ENCODE data around the gene EEF1B2. TPM values are rescaled to one million over a fixed set of nuclear protein-coding genes. Genes with fewer than 3 reads are reported as not detected.

Gene EEF1B2
- total and polyA plus RNA-seq, 2 of the 8 experiments (the other 6 are each of a cell fraction or from before 2014, with no cell fraction given) = 504 to 679 TPM

DNA sequence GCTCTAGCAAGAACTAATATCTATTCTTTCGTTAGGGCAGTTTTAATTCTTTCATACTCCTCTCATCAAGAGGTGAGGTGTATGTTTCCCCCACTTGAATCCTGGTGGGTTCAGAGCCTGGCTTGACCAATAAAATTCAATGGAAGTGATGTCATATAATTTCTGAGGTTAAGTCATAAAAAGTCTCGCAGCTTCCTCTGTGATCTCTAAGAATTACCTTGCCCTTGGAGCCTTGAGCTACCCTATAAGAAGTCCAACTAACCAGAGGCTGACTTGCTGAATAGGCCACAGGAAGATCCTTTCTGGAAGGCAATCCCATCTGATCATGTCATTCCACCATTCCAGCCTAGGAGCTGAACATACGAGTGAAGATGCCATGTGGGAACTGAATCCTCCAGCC, 47.6 kb upstream of the EEF1B2 start (continued):
- TF ChIP-seq, protein P1, sequence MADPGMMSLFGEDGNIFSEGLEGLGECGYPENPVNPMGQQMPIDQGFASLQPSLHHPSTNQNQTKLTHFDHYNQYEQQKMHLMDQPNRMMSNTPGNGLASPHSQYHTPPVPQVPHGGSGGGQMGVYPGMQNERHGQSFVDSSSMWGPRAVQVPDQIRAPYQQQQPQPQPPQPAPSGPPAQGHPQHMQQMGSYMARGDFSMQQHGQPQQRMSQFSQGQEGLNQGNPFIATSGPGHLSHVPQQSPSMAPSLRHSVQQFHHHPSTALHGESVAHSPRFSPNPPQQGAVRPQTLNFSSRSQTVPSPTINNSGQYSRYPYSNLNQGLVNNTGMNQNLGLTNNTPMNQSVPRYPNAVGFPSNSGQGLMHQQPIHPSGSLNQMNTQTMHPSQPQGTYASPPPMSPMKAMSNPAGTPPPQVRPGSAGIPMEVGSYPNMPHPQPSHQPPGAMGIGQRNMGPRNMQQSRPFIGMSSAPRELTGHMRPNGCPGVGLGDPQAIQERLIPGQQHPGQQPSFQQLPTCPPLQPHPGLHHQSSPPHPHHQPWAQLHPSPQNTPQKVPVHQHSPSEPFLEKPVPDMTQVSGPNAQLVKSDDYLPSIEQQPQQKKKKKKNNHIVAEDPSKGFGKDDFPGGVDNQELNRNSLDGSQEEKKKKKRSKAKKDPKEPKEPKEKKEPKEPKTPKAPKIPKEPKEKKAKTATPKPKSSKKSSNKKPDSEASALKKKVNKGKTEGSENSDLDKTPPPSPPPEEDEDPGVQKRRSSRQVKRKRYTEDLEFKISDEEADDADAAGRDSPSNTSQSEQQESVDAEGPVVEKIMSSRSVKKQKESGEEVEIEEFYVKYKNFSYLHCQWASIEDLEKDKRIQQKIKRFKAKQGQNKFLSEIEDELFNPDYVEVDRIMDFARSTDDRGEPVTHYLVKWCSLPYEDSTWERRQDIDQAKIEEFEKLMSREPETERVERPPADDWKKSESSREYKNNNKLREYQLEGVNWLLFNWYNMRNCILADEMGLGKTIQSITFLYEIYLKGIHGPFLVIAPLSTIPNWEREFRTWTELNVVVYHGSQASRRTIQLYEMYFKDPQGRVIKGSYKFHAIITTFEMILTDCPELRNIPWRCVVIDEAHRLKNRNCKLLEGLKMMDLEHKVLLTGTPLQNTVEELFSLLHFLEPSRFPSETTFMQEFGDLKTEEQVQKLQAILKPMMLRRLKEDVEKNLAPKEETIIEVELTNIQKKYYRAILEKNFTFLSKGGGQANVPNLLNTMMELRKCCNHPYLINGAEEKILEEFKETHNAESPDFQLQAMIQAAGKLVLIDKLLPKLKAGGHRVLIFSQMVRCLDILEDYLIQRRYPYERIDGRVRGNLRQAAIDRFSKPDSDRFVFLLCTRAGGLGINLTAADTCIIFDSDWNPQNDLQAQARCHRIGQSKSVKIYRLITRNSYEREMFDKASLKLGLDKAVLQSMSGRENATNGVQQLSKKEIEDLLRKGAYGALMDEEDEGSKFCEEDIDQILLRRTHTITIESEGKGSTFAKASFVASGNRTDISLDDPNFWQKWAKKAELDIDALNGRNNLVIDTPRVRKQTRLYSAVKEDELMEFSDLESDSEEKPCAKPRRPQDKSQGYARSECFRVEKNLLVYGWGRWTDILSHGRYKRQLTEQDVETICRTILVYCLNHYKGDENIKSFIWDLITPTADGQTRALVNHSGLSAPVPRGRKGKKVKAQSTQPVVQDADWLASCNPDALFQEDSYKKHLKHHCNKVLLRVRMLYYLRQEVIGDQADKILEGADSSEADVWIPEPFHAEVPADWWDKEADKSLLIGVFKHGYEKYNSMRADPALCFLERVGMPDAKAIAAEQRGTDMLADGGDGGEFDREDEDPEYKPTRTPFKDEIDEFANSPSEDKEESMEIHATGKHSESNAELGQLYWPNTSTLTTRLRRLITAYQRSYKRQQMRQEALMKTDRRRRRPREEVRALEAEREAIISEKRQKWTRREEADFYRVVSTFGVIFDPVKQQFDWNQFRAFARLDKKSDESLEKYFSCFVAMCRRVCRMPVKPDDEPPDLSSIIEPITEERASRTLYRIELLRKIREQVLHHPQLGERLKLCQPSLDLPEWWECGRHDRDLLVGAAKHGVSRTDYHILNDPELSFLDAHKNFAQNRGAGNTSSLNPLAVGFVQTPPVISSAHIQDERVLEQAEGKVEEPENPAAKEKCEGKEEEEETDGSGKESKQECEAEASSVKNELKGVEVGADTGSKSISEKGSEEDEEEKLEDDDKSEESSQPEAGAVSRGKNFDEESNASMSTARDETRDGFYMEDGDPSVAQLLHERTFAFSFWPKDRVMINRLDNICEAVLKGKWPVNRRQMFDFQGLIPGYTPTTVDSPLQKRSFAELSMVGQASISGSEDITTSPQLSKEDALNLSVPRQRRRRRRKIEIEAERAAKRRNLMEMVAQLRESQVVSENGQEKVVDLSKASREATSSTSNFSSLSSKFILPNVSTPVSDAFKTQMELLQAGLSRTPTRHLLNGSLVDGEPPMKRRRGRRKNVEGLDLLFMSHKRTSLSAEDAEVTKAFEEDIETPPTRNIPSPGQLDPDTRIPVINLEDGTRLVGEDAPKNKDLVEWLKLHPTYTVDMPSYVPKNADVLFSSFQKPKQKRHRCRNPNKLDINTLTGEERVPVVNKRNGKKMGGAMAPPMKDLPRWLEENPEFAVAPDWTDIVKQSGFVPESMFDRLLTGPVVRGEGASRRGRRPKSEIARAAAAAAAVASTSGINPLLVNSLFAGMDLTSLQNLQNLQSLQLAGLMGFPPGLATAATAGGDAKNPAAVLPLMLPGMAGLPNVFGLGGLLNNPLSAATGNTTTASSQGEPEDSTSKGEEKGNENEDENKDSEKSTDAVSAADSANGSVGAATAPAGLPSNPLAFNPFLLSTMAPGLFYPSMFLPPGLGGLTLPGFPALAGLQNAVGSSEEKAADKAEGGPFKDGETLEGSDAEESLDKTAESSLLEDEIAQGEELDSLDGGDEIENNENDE (IDR thresholded peaks at IDR 0.05; ENCODE audit: insufficient replicate concordance, low read length) = no peak
- no peak for TF ChIP-seq KDM4A (IDR thresholded peaks at IDR 0.05; ENCODE audit: low read depth, low read length, severe bottlenecking)
- TF ChIP-seq, protein P2, sequence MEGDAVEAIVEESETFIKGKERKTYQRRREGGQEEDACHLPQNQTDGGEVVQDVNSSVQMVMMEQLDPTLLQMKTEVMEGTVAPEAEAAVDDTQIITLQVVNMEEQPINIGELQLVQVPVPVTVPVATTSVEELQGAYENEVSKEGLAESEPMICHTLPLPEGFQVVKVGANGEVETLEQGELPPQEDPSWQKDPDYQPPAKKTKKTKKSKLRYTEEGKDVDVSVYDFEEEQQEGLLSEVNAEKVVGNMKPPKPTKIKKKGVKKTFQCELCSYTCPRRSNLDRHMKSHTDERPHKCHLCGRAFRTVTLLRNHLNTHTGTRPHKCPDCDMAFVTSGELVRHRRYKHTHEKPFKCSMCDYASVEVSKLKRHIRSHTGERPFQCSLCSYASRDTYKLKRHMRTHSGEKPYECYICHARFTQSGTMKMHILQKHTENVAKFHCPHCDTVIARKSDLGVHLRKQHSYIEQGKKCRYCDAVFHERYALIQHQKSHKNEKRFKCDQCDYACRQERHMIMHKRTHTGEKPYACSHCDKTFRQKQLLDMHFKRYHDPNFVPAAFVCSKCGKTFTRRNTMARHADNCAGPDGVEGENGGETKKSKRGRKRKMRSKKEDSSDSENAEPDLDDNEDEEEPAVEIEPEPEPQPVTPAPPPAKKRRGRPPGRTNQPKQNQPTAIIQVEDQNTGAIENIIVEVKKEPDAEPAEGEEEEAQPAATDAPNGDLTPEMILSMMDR (IDR thresholded peaks at IDR 0.05; ENCODE audit: control extremely low read depth in 1 of 3, insufficient read depth in 1 of 3, low read depth in 1 of 3, low read length in 3 of 3) = no peak

All from H1 (cell line).